A673 (cell line): Measurements from ENCODE around the gene PTPN21. TPM values are rescaled to one million over a fixed set of nuclear protein-coding genes. Genes with fewer than 3 reads are reported as not detected.
A peak's percentile ranks its signal among the peaks of the same experiment; 100 is the strongest.

Experiments used
- BruUV-seq: library from RNA; stranded (reverse); fragments of 400-500 nt; replicated peaks from 2 replicates; lab custom pipeline; 2021; lab: Mats Ljungman, UMichigan
- CTCF ChIA-PET: fragments of 300-600 bp; sonication (Branson Sonifier 250); formaldehyde crosslinking; loops from one replicate; lab custom pipeline; 2022; ENCODE audit warnings: antibody characterized with exemption; lab: Charles Lee
- POLR2A ChIA-PET: fragments of 300-600 bp; sonication (Branson Sonifier 250); formaldehyde crosslinking; loops from one replicate; lab custom pipeline; 2022; ENCODE audit warnings: antibody characterized with exemption; ENCODE audit not compliant: low non-redundant PET; lab: Charles Lee
- DNase-seq: peaks from one replicate; pipeline ENCODE4 v3.0.0-alpha.2; 2015; ENCODE audit warnings: low spot score
- H3K27ac ChIP-seq: fragments of 200-600 bp; sonication (generic); 2 replicates; pipeline ENCODE4 v1.5.1; 2016; ENCODE audit warnings: mixed run types, low read depth, mild to moderate bottlenecking, mixed read lengths, antibody characterized with exemption, low read length; ENCODE audit not compliant: poor library complexity, severe bottlenecking
- H3K27me3 ChIP-seq: fragments of 200-600 bp; sonication (generic); replicated peaks from 2 replicates; pipeline ENCODE4 v1.6.1; 2017; ENCODE audit warnings: mixed run types, low read depth, mild to moderate bottlenecking, mixed read lengths, antibody characterized with exemption, low read length; ENCODE audit not compliant: insufficient read depth, poor library complexity
- H3K36me3 ChIP-seq: fragments of 200-600 bp; sonication (generic); 2 replicates; pipeline ENCODE4 v1.6.1; 2016; ENCODE audit warnings: mixed run types, mild to moderate bottlenecking, mixed read lengths, antibody characterized with exemption, low read length; ENCODE audit not compliant: insufficient read depth, poor library complexity, severe bottlenecking
- H3K4me1 ChIP-seq: fragments of 200-600 bp; sonication (generic); 2 replicates; pipeline ENCODE4 v1.6.1; 2017; ENCODE audit warnings: mixed run types, mild to moderate bottlenecking, mixed read lengths, antibody characterized with exemption, low read length; ENCODE audit not compliant: insufficient read depth, poor library complexity, severe bottlenecking
- H3K4me3 ChIP-seq: fragments of 200-600 bp; sonication (generic); 2 replicates; pipeline ENCODE4 v1.5.1; 2016; ENCODE audit warnings: low read depth, mixed run types, mild to moderate bottlenecking, mixed read lengths, low read length; ENCODE audit not compliant: poor library complexity, severe bottlenecking
- H3K9me3 ChIP-seq: fragments of 200-600 bp; sonication (generic); 2 replicates; pipeline ENCODE4 v1.6.1; 2016; ENCODE audit warnings: mixed run types, low read depth, mild to moderate bottlenecking, mixed read lengths, antibody characterized with exemption, low read length; ENCODE audit not compliant: poor library complexity, severe bottlenecking
- CTCF ChIP-seq: fragments of 300-800, 200-600 bp; sonication (generic); conservative IDR thresholded peaks from 2 replicates; pipeline ENCODE4 v1.5.1; 2017; ENCODE audit warnings: low read depth, mild to moderate bottlenecking, antibody characterized with exemption, low read length, moderate library complexity, mixed read lengths
- EZH2 ChIP-seq: fragments of 200-600 bp; sonication (generic); IDR thresholded peaks from 2 replicates; pipeline ENCODE4 v1.6.1; 2017; ENCODE audit warnings: borderline replicate concordance, low read depth, mild to moderate bottlenecking, mixed read lengths, antibody characterized with exemption, low read length; ENCODE audit not compliant: poor library complexity, severe bottlenecking
- intact Hi-C: fragments of 100-400 bp; cut with micrococcal nuclease; formaldehyde crosslinking; loops from one replicate; pipeline ENCODE4 v1.10.0; 2022; ENCODE audit not compliant: unreplicated experiment
- total RNA-seq: library from RNA; stranded (reverse); gene quantifications from 2 replicates; pipeline ENCODE4 v1.2.3, GENCODE V29; 2021

Gene PTPN21
- total RNA-seq, 1 experiment from 2014 or later, result 6.1 TPM

- BruUV-seq, result no TSS peak
- Histone ChIP-seq H3K27me3 (no peaks in the 10 kb centered on the region), H3K4me3 (no peak overlapping the region), H3K27ac (no peak overlapping the region), H3K36me3 (no peaks in the 10 kb centered on the region), H3K9me3 (no peaks in the 10 kb centered on the region), H3K4me1 (no peaks in the 10 kb centered on the region)
- DNase-seq, result no peak
- ChIA-PET POLR2A (no interaction called here), CTCF (no interaction called here)
- intact Hi-C loops, result loop anchor here (5.0 kb wide), 1 partner anchor 252 kb away; no protein-coding TSS in a partner anchor
- TF ChIP-seq CTCF, result no peak
- TF ChIP-seq EZH2, result no peak
Measured at GRCh38 chr14:88439088-88439487, 115.7 kb downstream of the PTPN21 start.

- TF ChIP-seq EZH2 (no peak), CTCF (peak; percentile 42; the same call in 1 of the 2 replicates)
- Histone ChIP-seq H3K9me3 (no peaks in the 10 kb centered on the region), H3K4me1 (no peaks in the 10 kb centered on the region), H3K4me3 (no peak overlapping the region), H3K36me3 (no peaks in the 10 kb centered on the region), H3K27ac (no peak overlapping the region), H3K27me3 (no peaks in the 10 kb centered on the region)
- ChIA-PET POLR2A (no interaction called here), CTCF (no interaction called here)
- intact Hi-C loops, result loop anchor here (5.0 kb wide), 1 partner anchor 250 kb away; no protein-coding TSS in a partner anchor
- BruUV-seq, result no TSS peak
- DNase-seq, result no peak
Measured at GRCh38 chr14:88437658-88438057, 117.1 kb downstream of the PTPN21 start.

- no TSS peak for BruUV-seq
- Histone ChIP-seq H3K4me1 (no peaks in the 10 kb centered on the region), H3K4me3 (no peak overlapping the region), H3K27ac (no peak overlapping the region), H3K36me3 (no peaks in the 10 kb centered on the region), H3K9me3 (no peaks in the 10 kb centered on the region), H3K27me3 (no peaks in the 10 kb centered on the region)
- DNase-seq, result no peak
- CTCF ChIA-PET, result no interaction called here
- intact Hi-C loops, result no loop called here
- POLR2A ChIA-PET, result no interaction called here
- no peak for TF ChIP-seq CTCF
- TF ChIP-seq EZH2, result no peak
Measured at GRCh38 chr14:88430976-88431375, 123.8 kb downstream of the PTPN21 start.
